Measurements from ENCODE around the gene HOTAIR.

- no peak for TF ChIP-seq CTCF (IDR thresholded peaks at IDR 0.05; ENCODE audit: extremely low read depth in 1 of 2, insufficient read depth in 1 of 2, low read depth in 1 of 2, low read length in 2 of 2)
- no peak for TF ChIP-seq POLR2A (IDR thresholded peaks at IDR 0.05; ENCODE audit: low read depth, low read length)
- no peak for TF ChIP-seq EZH2 (IDR thresholded peaks at IDR 0.05; ENCODE audit: borderline replicate concordance, low read depth, low read length, severe bottlenecking)
- TF ChIP-seq FOS (IDR thresholded peaks at IDR 0.05; ENCODE audit: borderline replicate concordance, insufficient read depth, low read length), result no peak
- TF ChIP-seq, protein P1, sequence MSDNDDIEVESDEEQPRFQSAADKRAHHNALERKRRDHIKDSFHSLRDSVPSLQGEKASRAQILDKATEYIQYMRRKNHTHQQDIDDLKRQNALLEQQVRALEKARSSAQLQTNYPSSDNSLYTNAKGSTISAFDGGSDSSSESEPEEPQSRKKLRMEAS (IDR thresholded peaks at IDR 0.05; ENCODE audit: insufficient read depth, insufficient read length), result no peak
- TF ChIP-seq JUN (IDR thresholded peaks at IDR 0.05; ENCODE audit: borderline replicate concordance, insufficient read depth, insufficient read length, low read depth), result no peak
- no peak for TF ChIP-seq GATA2 (IDR thresholded peaks at IDR 0.05; ENCODE audit: insufficient read depth, insufficient read length, low read depth, low read length)
- TF ChIP-seq POLR2AphosphoS5 (IDR thresholded peaks at IDR 0.05; ENCODE audit: insufficient read depth, low read depth, low read length), result no peak
- TF ChIP-seq MYC (IDR thresholded peaks at IDR 0.05; ENCODE audit: low read depth, low read length), result no peak
These were observed 17.7 kb downstream of the HOTAIR start for GRCh38 chr12:53956914-53957536.
